HepG2 (cell line): ENCODE results near the gene CMTM4. TPM values are rescaled to one million over a fixed set of nuclear protein-coding genes. Genes with fewer than 3 reads are reported as not detected.

ENCODE experiments used
- ATAC-seq: fragments of 200-7000 bp; cut with Tn5 transposase; 3 replicates; pipeline ENCODE4 v1.9.1; 2020; ENCODE audit warnings: mild to moderate bottlenecking, moderate library complexity
- BruUV-seq: library from RNA; stranded (reverse); fragments of 400-500 nt; replicated peaks from 2 replicates; lab custom pipeline; 2021; lab: Mats Ljungman, UMichigan
- CTCF ChIA-PET: fragments of 300-600 bp; formaldehyde crosslinking; extraction: SDS; loops from one replicate; lab custom pipeline; 2021; ENCODE audit warnings: low total read pairs, inconsistent platforms, low intra/inter-chr PET ratio; lab: Yijun Ruan, JAX
- POLR2A ChIA-PET: fragments of 350-600 bp; sonication (Branson Sonifier 250); formaldehyde crosslinking; loops from one replicate; lab custom pipeline; 2020; ENCODE audit warnings: antibody characterized with exemption, inconsistent platforms; lab: Yijun Ruan, JAX
- DNase-seq: peaks from one replicate; pipeline ENCODE4 v3.0.0-alpha.2; 2015; ENCODE audit warnings: low spot score
- FAIRE-seq: peaks from 3 replicates; lab custom pipeline; 2011; peaks lifted over from hg19 to GRCh38; lab: Jason Lieb, UNC
- H2AFZ ChIP-seq: one replicate; pipeline ENCODE4 v1.6.1; 2011; ENCODE audit warnings: low read length, inconsistent platforms
- H3K27ac ChIP-seq: fragments of 300-600 bp; 3 replicates; pipeline ENCODE4 v1.8.0; 2011; ENCODE audit warnings: mixed run types, mild to moderate bottlenecking, mixed read lengths, low read length, inconsistent platforms; ENCODE audit not compliant: insufficient read depth; ENCODE audit errors: extremely low read length
- H3K27me3 ChIP-seq, 2 experiments: fragments of 200-600 bp in 1 of 2; 2 replicates in 1 of 2; 3 replicates in 1 of 2; pipeline versions ENCODE4 v1.6.0 to v1.8.0; 2011; ENCODE audit warnings: low read length in 2 of 2, mild to moderate bottlenecking in 2 of 2, moderate library complexity in 2 of 2, inconsistent platforms in 1 of 2; ENCODE audit not compliant: insufficient read depth in 2 of 2, control insufficient read depth in 1 of 2
- H3K36me3 ChIP-seq, 2 experiments: fragments of 200-600 bp in 1 of 2; replicated peaks in 1 of 2; 2 replicates in 1 of 2; 3 replicates in 1 of 2; pipeline versions ENCODE4 v1.5.1 to v1.8.0; 2011; ENCODE audit warnings: low read length in 2 of 2, inconsistent platforms in 1 of 2; ENCODE audit not compliant: insufficient read depth in 2 of 2, control insufficient read depth in 1 of 2
- H3K4me1 ChIP-seq: 2 replicates; pipeline ENCODE4 v1.5.1; 2012; ENCODE audit warnings: low read length, inconsistent platforms; ENCODE audit not compliant: insufficient read depth
- H3K4me2 ChIP-seq: 2 replicates; pipeline ENCODE4 v1.6.0; 2011; ENCODE audit warnings: low read depth, low read length, inconsistent platforms
- H3K4me3 ChIP-seq, 3 experiments: fragments of 200-600 bp in 1 of 3; sonication (generic), shearing (Covaris generic) in 1 of 3; replicated peaks in 1 of 3; 2 replicates each; pipeline ENCODE4 v1.5.1; 2011 to 2016; ENCODE audit warnings: low read length in 3 of 3, inconsistent platforms in 2 of 3, low read depth in 2 of 3, mild to moderate bottlenecking in 2 of 3, control low read depth in 1 of 3, mixed read lengths in 1 of 3; ENCODE audit not compliant: insufficient read depth in 1 of 3
- H3K79me2 ChIP-seq: one replicate; pipeline ENCODE4 v1.6.1; 2011; ENCODE audit warnings: low read length, inconsistent platforms; ENCODE audit not compliant: insufficient read depth
- H3K9ac ChIP-seq: 2 replicates; pipeline ENCODE4 v1.6.0; 2011; ENCODE audit warnings: mild to moderate bottlenecking, low read depth, low read length, inconsistent platforms; ENCODE audit not compliant: insufficient read depth
- H3K9me3 ChIP-seq: 2 replicates; pipeline ENCODE4 v1.5.1; 2012; ENCODE audit warnings: mild to moderate bottlenecking, low read length
- H4K20me1 ChIP-seq: 2 replicates; pipeline ENCODE4 v1.6.0; 2011; ENCODE audit warnings: inconsistent platforms, mild to moderate bottlenecking, low read length, moderate library complexity; ENCODE audit not compliant: insufficient read depth
- ARID5B ChIP-seq: IDR thresholded peaks from 2 replicates; pipeline ENCODE4 v1.4.0; 2020; ENCODE audit warnings: mild to moderate bottlenecking, missing genetic modification reagents
- FOXK1 ChIP-seq: sonication (generic); formaldehyde crosslinking; IDR thresholded peaks from 2 replicates; pipeline ENCODE4 v1.4.0; 2020; ENCODE audit warnings: low read depth, missing genetic modification reagents, borderline replicate concordance
- NR2F6 ChIP-seq, 2 experiments: IDR thresholded peaks; 2 replicates each; pipeline ENCODE4 v1.6.1; 2016; ENCODE audit warnings: antibody characterized with exemption in 1 of 2, mild to moderate bottlenecking in 1 of 2
- RARA ChIP-seq: IDR thresholded peaks from 2 replicates; pipeline ENCODE4 v1.6.1; 2016; ENCODE audit warnings: missing genetic modification reagents, missing compliant biosample characterization
- RXRB ChIP-seq: IDR thresholded peaks from 2 replicates; pipeline ENCODE4 v1.6.1; 2016; ENCODE audit warnings: borderline replicate concordance, missing genetic modification reagents, missing compliant biosample characterization
- WGBS: methylation state at CpG from one replicate; pipeline ENCODE4 v1.1.6; 2017; ENCODE audit warnings: low lambda C conversion rate; 5-methylcytosine and 5-hydroxymethylcytosine counted together
- in situ Hi-C: cut with HindIII; loops from 2 replicates; pipeline ENCODE4 v1.10.0; 2017; ENCODE audit warnings: low pct_unique_long_range_greater_than_20kb; ENCODE audit not compliant: extremely low pct_ligation_motif_present
- intact Hi-C: fragments of 100-400 bp; cut with micrococcal nuclease; formaldehyde crosslinking; loops from one replicate; pipeline ENCODE4 v1.10.0; 2022; ENCODE audit not compliant: unreplicated experiment
- polyA plus RNA-seq, 8 experiments: library from polyadenylated mRNA; depleted of rRNA in 3 of 8; stranded (reverse) in 7 of 8; unstranded in 1 of 8; fragments of >200 nt; fragmentation: Illumina TruSeq in 4 of 8; extraction: Trizol in 4 of 8; gene quantifications; 2 replicates each; pipeline versions ENCODE4 v1.2.1 to v1.2.3, GENCODE V29; 2011 to 2016; ENCODE audit warnings: low read depth in 4 of 8, missing spikeins in 1 of 8, mixed read lengths in 1 of 8; ENCODE audit not compliant: insufficient read depth in 1 of 8
- total RNA-seq, 5 experiments: library from RNA; depleted of rRNA; stranded (reverse); fragments of >200 nt; fragmentation: Illumina TruSeq; extraction: Trizol; gene quantifications; 2 replicates each; pipeline ENCODE4 v1.2.3, GENCODE V29; 2016; ENCODE audit warnings: low read depth in 1 of 5
- TF ChIP-seq, protein P1 (sequence below): sonication (generic); formaldehyde crosslinking; IDR thresholded peaks from 2 replicates; pipeline ENCODE4 v1.8.0; 2022; ENCODE audit warnings: missing genetic modification reagents, mild to moderate bottlenecking, moderate library complexity, borderline replicate concordance
- TF ChIP-seq, protein P2 (sequence below): sonication (generic); formaldehyde crosslinking; IDR thresholded peaks from 2 replicates; pipeline ENCODE4 v1.5.0; 2020; ENCODE audit warnings: mild to moderate bottlenecking, missing genetic modification reagents, borderline replicate concordance

Gene CMTM4
- total and polyA plus RNA-seq, 2 of the 13 experiments (the other 11 are each of a cell fraction or from before 2014, with no cell fraction given), result 32.0 to 36.3 TPM

GRCh38 chr16:66634527-66635196 is 61.9 kb downstream of the CMTM4 start:
- FAIRE-seq (no peak), DNase-seq (peak; percentile 65), ATAC-seq (peak; percentile 80)
- H3K27me3 ChIP-seq, result no peaks in the 10 kb centered on the region
- intact Hi-C loops (no loop called here), in situ Hi-C loops (no loop called here)
- H3K27ac ChIP-seq, result no peak overlapping the region
- peaks cover 12% of the 10 kb centered on the region for H3K4me1 ChIP-seq
- ChIA-PET POLR2A (no interaction called here), CTCF (no interaction called here)
- no peak overlapping the region for H3K9ac ChIP-seq
- H3K4me2 ChIP-seq, result no peak overlapping the region
- no peaks in the 10 kb centered on the region for H4K20me1 ChIP-seq
- 61% methylated on average over 4 of the region's 4 CpGs for WGBS
- no peaks in the 10 kb centered on the region for H3K9me3 ChIP-seq
- H3K4me3 ChIP-seq, result no peak overlapping the region
- H2AFZ ChIP-seq, result no peak overlapping the region
- no peaks in the 10 kb centered on the region; a peak in 1 of 5 replicates for H3K36me3 ChIP-seq
- BruUV-seq, result no TSS peak
- no peaks in the 10 kb centered on the region for H3K79me2 ChIP-seq
- peak; percentile 74 for TF ChIP-seq RARA (CRISPR knock-in tag)
- TF ChIP-seq RXRB (CRISPR knock-in tag), result peak; percentile 43
- TF ChIP-seq NR2F6 (IDR thresholded peaks at IDR 0.05), result peak; percentile 83
- TF ChIP-seq NR2F6 (CRISPR knock-in tag; IDR thresholded peaks at IDR 0.05), result peak; percentile 74
- TF ChIP-seq, protein P1, sequence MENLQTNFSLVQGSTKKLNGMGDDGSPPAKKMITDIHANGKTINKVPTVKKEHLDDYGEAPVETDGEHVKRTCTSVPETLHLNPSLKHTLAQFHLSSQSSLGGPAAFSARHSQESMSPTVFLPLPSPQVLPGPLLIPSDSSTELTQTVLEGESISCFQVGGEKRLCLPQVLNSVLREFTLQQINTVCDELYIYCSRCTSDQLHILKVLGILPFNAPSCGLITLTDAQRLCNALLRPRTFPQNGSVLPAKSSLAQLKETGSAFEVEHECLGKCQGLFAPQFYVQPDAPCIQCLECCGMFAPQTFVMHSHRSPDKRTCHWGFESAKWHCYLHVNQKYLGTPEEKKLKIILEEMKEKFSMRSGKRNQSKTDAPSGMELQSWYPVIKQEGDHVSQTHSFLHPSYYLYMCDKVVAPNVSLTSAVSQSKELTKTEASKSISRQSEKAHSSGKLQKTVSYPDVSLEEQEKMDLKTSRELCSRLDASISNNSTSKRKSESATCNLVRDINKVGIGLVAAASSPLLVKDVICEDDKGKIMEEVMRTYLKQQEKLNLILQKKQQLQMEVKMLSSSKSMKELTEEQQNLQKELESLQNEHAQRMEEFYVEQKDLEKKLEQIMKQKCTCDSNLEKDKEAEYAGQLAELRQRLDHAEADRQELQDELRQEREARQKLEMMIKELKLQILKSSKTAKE (CRISPR knock-in tag), result peak; percentile 36; the same call in 1 of the 2 replicates
- peak; percentile 22; the same call in 1 of the 2 replicates for TF ChIP-seq FOXK1 (CRISPR knock-in tag)
- TF ChIP-seq, protein P2, sequence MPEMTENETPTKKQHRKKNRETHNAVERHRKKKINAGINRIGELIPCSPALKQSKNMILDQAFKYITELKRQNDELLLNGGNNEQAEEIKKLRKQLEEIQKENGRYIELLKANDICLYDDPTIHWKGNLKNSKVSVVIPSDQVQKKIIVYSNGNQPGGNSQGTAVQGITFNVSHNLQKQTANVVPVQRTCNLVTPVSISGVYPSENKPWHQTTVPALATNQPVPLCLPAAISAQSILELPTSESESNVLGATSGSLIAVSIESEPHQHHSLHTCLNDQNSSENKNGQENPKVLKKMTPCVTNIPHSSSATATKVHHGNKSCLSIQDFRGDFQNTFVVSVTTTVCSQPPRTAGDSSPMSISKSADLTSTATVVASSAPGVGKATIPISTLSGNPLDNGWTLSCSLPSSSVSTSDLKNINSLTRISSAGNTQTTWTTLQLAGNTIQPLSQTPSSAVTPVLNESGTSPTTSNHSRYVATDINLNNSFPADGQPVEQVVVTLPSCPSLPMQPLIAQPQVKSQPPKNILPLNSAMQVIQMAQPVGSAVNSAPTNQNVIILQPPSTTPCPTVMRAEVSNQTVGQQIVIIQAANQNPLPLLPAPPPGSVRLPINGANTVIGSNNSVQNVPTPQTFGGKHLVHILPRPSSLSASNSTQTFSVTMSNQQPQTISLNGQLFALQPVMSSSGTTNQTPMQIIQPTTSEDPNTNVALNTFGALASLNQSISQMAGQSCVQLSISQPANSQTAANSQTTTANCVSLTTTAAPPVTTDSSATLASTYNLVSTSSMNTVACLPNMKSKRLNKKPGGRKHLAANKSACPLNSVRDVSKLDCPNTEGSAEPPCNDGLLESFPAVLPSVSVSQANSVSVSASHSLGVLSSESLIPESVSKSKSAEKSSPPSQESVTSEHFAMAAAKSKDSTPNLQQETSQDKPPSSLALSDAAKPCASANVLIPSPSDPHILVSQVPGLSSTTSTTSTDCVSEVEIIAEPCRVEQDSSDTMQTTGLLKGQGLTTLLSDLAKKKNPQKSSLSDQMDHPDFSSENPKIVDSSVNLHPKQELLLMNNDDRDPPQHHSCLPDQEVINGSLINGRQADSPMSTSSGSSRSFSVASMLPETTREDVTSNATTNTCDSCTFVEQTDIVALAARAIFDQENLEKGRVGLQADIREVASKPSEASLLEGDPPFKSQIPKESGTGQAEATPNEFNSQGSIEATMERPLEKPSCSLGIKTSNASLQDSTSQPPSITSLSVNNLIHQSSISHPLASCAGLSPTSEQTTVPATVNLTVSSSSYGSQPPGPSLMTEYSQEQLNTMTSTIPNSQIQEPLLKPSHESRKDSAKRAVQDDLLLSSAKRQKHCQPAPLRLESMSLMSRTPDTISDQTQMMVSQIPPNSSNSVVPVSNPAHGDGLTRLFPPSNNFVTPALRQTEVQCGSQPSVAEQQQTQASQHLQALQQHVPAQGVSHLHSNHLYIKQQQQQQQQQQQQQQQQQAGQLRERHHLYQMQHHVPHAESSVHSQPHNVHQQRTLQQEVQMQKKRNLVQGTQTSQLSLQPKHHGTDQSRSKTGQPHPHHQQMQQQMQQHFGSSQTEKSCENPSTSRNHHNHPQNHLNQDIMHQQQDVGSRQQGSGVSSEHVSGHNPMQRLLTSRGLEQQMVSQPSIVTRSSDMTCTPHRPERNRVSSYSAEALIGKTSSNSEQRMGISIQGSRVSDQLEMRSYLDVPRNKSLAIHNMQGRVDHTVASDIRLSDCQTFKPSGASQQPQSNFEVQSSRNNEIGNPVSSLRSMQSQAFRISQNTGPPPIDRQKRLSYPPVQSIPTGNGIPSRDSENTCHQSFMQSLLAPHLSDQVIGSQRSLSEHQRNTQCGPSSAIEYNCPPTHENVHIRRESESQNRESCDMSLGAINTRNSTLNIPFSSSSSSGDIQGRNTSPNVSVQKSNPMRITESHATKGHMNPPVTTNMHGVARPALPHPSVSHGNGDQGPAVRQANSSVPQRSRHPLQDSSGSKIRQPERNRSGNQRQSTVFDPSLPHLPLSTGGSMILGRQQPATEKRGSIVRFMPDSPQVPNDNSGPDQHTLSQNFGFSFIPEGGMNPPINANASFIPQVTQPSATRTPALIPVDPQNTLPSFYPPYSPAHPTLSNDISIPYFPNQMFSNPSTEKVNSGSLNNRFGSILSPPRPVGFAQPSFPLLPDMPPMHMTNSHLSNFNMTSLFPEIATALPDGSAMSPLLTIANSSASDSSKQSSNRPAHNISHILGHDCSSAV (CRISPR knock-in tag), result no peak
- peak; percentile 30; the same call in 1 of the 2 replicates for TF ChIP-seq ARID5B
